MM.1S (cell line): ENCODE results near the gene KCNK4.
A peak's percentile ranks its signal among the peaks of the same experiment; 100 is the strongest.

Experiments used
- DNase-seq: peaks from one replicate; pipeline ENCODE4 v3.0.0-alpha.2; 2015
- H2AFZ ChIP-seq: fragments of 300-600 bp; sonication (generic); 2 replicates; pipeline ENCODE4 v1.6.0; 2016; ENCODE audit warnings: antibody characterized with exemption, low read length
- H3F3A ChIP-seq: fragments of 300-600 bp; sonication (generic); 2 replicates; pipeline ENCODE4 v1.6.1; 2016; ENCODE audit warnings: mild to moderate bottlenecking, antibody characterized with exemption, low read length, moderate library complexity, mixed read lengths; ENCODE audit not compliant: insufficient read depth
- H3K27ac ChIP-seq: fragments of 300-600 bp; sonication (generic); 2 replicates; pipeline ENCODE4 v1.5.1; 2016; ENCODE audit warnings: mild to moderate bottlenecking, low read length
- H3K27me3 ChIP-seq: fragments of 300-600 bp; sonication (generic); replicated peaks from 2 replicates; pipeline ENCODE4 v1.6.0; 2016; ENCODE audit warnings: low read length; ENCODE audit not compliant: insufficient read depth
- H3K36me3 ChIP-seq: fragments of 300-600 bp; sonication (generic); replicated peaks from 2 replicates; pipeline ENCODE4 v1.6.1; 2016; ENCODE audit warnings: mild to moderate bottlenecking, low read length, mixed read lengths; ENCODE audit not compliant: insufficient read depth
- H3K4me1 ChIP-seq: fragments of 300-600 bp; sonication (generic); 2 replicates; pipeline ENCODE4 v1.6.1; 2016; ENCODE audit warnings: low read length, mixed read lengths
- H3K4me2 ChIP-seq: fragments of 300-600 bp; sonication (generic); 2 replicates; pipeline ENCODE4 v1.6.0; 2016; ENCODE audit warnings: low read depth, low read length
- H3K4me3 ChIP-seq: fragments of 300-600 bp; sonication (generic); 2 replicates; pipeline ENCODE4 v1.5.1; 2016; ENCODE audit warnings: low read length, mixed read lengths
- H3K79me2 ChIP-seq: fragments of 300-600 bp; sonication (generic); 2 replicates; pipeline ENCODE4 v1.6.1; 2016; ENCODE audit warnings: mixed run types, low read length, mixed read lengths
- H3K9ac ChIP-seq: fragments of 300-600 bp; sonication (generic); 2 replicates; pipeline ENCODE4 v1.6.1; 2016; ENCODE audit warnings: low read length, mixed read lengths
- H3K9me2 ChIP-seq: fragments of 300-600 bp; sonication (generic); replicated peaks from 2 replicates; pipeline ENCODE4 v1.6.1; 2016; ENCODE audit warnings: mild to moderate bottlenecking, low read length, mixed read lengths; ENCODE audit not compliant: insufficient read depth
- H3K9me3 ChIP-seq: fragments of 300-600 bp; sonication (generic); replicated peaks from 2 replicates; pipeline ENCODE4 v1.6.1; 2016; ENCODE audit warnings: mild to moderate bottlenecking, low read length, mixed read lengths; ENCODE audit not compliant: insufficient read depth
- H4K20me1 ChIP-seq: fragments of 300-600 bp; sonication (generic); 2 replicates; pipeline ENCODE4 v1.6.1; 2016; ENCODE audit warnings: mild to moderate bottlenecking, low read length, moderate library complexity, mixed read lengths; ENCODE audit not compliant: insufficient read depth
- EZH2 ChIP-seq: fragments of 300-600 bp; sonication (generic); optimal IDR thresholded peaks from 2 replicates; pipeline ENCODE3; 2017; ENCODE audit warnings: low read depth, mild to moderate bottlenecking, antibody characterized with exemption, low read length, mixed read lengths
- EZH2phosphoT487 ChIP-seq: fragments of 300-600 bp; sonication (generic); IDR thresholded peaks from 2 replicates; pipeline ENCODE4 v1.6.1; 2018; ENCODE audit warnings: antibody characterized with exemption, low read length
- TF ChIP-seq, protein P1 (sequence below): fragments of 300-600 bp; sonication (generic); IDR thresholded peaks from 2 replicates; pipeline ENCODE4 v1.5.1; 2016; ENCODE audit warnings: antibody characterized with exemption, low read length, mixed read lengths

The KCNK4 gene

DNA sequence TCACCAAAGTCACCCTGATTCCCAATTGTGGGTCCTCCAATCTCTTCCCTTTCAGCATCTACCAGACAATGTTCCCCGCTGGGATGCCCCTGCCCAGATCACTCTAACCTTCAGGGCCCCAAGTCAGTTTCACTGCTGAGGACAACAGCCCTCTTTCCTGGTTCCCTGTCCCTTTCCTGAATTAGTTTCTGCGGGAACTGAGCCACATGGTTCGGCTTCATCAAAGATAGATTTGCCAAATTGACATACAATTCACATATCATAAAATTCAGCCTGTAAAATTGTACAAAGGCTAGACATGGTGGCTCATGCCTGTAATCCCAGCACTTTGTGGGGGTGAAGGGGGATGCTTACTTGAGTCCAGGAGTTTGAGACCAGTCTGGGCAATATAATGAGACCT, 36.9 kb downstream of the KCNK4 start:
- Histone ChIP-seq H3K27me3 (0 out of 2 replicates have a peak, but pooled peaks cover 3% of the 10 kb centered on the region), H4K20me1 (no peaks in the 10 kb centered on the region), H3K4me3 (no peak overlapping the region)

DNA sequence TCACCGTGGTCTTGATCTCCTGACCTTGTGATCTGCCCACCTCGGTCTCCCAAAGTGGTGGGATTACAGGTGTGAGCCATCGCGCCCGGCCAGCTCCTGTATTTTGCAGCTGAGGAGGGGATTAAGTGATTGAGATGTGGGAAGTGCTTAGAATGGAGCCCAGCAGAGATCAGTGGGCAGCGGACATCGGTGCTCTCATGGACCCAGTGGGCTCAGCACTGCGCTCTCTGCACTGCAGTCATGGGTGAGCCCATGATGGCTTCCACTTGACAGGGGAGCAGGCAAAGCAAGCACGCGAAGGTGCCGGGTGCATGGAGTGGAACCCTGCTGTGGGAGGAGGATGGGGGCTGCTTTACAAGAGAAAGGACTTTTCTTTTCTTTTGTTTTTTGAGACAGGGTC, 39.8 kb downstream of the KCNK4 start:
- no peak overlapping the region for H3K4me2 ChIP-seq
- no peaks in the 10 kb centered on the region for H3K36me3 ChIP-seq
- peaks cover 4% of the 10 kb centered on the region; the same call in 1 of the 2 replicates for H3K4me1 ChIP-seq
- H3K9ac ChIP-seq: no peak overlapping the region
- no peak overlapping the region for H3K4me3 ChIP-seq
- H3K9me3 ChIP-seq: no peaks in the 10 kb centered on the region
- H2AFZ ChIP-seq: no peak overlapping the region
- TF ChIP-seq, protein P1, sequence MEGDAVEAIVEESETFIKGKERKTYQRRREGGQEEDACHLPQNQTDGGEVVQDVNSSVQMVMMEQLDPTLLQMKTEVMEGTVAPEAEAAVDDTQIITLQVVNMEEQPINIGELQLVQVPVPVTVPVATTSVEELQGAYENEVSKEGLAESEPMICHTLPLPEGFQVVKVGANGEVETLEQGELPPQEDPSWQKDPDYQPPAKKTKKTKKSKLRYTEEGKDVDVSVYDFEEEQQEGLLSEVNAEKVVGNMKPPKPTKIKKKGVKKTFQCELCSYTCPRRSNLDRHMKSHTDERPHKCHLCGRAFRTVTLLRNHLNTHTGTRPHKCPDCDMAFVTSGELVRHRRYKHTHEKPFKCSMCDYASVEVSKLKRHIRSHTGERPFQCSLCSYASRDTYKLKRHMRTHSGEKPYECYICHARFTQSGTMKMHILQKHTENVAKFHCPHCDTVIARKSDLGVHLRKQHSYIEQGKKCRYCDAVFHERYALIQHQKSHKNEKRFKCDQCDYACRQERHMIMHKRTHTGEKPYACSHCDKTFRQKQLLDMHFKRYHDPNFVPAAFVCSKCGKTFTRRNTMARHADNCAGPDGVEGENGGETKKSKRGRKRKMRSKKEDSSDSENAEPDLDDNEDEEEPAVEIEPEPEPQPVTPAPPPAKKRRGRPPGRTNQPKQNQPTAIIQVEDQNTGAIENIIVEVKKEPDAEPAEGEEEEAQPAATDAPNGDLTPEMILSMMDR: no peak
- TF ChIP-seq EZH2phosphoT487 (no peak), EZH2 (no peak)
- no peak for DNase-seq
- H3K27ac ChIP-seq: no peak overlapping the region
- no peaks in the 10 kb centered on the region for H3F3A ChIP-seq
- no peaks in the 10 kb centered on the region for H3K9me2 ChIP-seq
- no peaks in the 10 kb centered on the region for H4K20me1 ChIP-seq
- 0 out of 2 replicates have a peak, but pooled peaks cover 3% of the 10 kb centered on the region for H3K27me3 ChIP-seq
- no peaks in the 10 kb centered on the region for H3K79me2 ChIP-seq

More for the DNA sequence above, 36.9 kb downstream of the KCNK4 start:
- H3K4me2 ChIP-seq: no peak overlapping the region
- no peak for DNase-seq
- H2AFZ ChIP-seq: no peak overlapping the region
- no peaks in the 10 kb centered on the region for H3K9me2 ChIP-seq
- H3K27ac ChIP-seq: no peak overlapping the region
- no peak overlapping the region for H3K9ac ChIP-seq
- H3F3A ChIP-seq: no peaks in the 10 kb centered on the region
- no peaks in the 10 kb centered on the region for H3K36me3 ChIP-seq
- no peaks in the 10 kb centered on the region for H3K79me2 ChIP-seq
- TF ChIP-seq EZH2 (no peak), EZH2phosphoT487 (no peak)
- TF ChIP-seq, protein P1: no peak
- H3K4me1 ChIP-seq: peaks cover 4% of the 10 kb centered on the region; the same call in 1 of the 2 replicates
- no peaks in the 10 kb centered on the region for H3K9me3 ChIP-seq

DNA sequence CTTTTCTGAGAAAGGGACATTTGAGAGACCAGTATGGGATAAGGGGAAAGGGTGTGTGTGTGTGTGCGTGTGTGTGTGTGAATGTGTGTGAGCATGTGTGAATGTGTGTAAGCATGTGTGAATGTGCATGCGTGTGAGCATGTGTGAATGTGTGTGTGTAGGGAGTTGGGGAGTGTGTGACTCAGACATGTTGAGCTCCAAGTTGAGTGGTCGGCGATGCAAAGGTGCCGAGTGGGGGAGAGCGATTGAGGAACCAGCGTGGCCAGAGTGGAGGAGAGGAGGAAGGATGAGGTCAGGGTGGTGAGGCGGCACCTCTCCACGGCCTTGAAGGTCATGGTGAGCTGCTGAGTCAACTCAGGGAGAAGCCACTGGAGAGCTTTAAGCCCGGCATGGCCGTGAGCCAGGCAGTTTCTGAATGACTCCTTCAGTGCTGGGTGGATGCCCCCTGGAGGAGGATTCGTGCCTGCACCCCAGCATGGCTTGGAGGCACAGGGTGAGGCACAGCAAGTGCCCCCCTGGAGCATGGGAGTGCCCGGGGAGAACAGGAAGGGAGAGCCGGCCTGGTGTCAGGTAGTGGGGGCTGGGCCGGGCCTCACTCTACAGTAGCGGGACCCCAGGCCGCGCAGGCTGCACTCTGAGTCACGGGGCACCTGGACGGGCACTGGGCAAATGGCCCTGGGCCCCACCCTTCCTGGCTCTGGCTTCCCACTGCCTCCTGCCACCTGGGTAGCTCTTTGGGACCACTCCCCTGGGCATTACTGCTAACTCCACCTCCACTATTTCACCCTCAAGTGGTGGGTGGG, 40.7 kb downstream of the KCNK4 start:
- Histone ChIP-seq H3K79me2 (no peaks in the 10 kb centered on the region), H3K27me3 (0 out of 2 replicates have a peak, but pooled peaks cover 3% of the 10 kb centered on the region), H4K20me1 (no peaks in the 10 kb centered on the region), H3K9me2 (no peaks in the 10 kb centered on the region), H3K4me1 (peaks cover 4% of the 10 kb centered on the region; the same call in 1 of the 2 replicates), H3K4me2 (no peak overlapping the region), H3K36me3 (no peaks in the 10 kb centered on the region), H3K27ac (no peak overlapping the region), H2AFZ (peak overlapping the region; percentile 51; the same call in 1 of the 2 replicates), H3K9ac (no peak overlapping the region), H3K9me3 (no peaks in the 10 kb centered on the region), H3K4me3 (no peak overlapping the region), H3F3A (no peaks in the 10 kb centered on the region)
- peak; percentile 56 for DNase-seq
- TF ChIP-seq EZH2 (no peak), EZH2phosphoT487 (no peak)
- TF ChIP-seq, protein P1: peak; percentile 50
